Erythroblast (primary cell): ENCODE results near the gene HS3ST5.

Experiments
- GATA1 ChIP-seq: IDR thresholded peaks from 2 replicates; pipeline ENCODE4 v1.6.1; 2011; ENCODE audit warnings: low read depth, mild to moderate bottlenecking, control low read depth, low read length, moderate library complexity
- POLR2A ChIP-seq: IDR thresholded peaks from 2 replicates; pipeline ENCODE4 v1.6.1; 2011; ENCODE audit warnings: mild to moderate bottlenecking, low read length

DNA sequence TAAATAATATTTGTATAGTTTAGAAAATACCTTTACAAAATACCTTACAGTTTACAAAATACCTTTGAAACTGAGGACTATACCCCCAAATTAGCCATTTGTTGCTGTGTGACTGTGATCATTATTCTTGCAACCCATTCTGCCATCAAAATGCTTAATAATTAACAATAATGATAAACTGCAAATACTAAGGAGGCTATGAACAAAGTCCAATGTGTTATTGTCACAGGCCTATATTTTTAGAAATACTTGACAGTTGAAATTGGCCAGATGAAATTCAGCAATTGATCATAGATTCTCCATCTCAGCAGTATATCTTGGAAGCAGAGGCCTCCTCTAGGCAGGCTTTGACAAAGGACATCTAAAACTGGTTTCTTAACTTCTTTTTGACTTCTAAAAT lies 178.6 kb downstream of the HS3ST5 start:
- TF ChIP-seq POLR2A (no peak), GATA1 (no peak)
